ENCODE results near the gene RALGAPA2.

RALGAPA2 gene

DNA sequence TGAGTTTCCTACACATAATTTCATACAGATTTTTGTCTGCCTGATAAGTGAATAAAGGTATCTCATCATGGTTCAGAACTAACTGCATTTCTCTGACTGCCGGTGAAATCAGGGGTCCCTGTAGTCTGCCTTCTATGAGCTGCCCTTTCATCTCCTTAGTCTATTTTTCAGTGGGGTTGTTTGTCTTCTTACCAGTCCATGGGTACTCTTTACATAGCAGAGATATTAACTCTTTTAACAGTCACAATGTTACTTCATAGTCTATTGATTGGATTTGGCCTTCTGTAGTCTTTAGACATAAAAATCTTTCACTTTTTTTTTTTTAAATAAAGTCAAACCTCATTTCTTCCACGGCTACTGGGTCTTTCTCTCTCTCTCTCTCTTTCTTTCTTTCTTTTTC lies 79.8 kb downstream of the RALGAPA2 start:
- DNase-seq (ENCODE audit: low read depth, low spot score), result no peak
- H3K4me1 ChIP-seq (ENCODE audit: control insufficient read depth, insufficient read depth, low read length), result no peaks in the 10 kb centered on the region
- no CpG with 5 or more reads among the region's 2 CpGs for WGBS (ENCODE audit: insufficient coverage, insufficient read length)
- no peak overlapping the region for H3K4me3 ChIP-seq (ENCODE audit: low read length)
- no peaks in the 10 kb centered on the region for H3K36me3 ChIP-seq (ENCODE audit: control insufficient read depth, insufficient read depth, low read length)
- H3K27me3 ChIP-seq (ENCODE audit: control insufficient read depth, insufficient read depth, low read length), result no peaks in the 10 kb centered on the region
- no peak overlapping the region for H3K27ac ChIP-seq (ENCODE audit: low read length)
- no peaks in the 10 kb centered on the region for H3K9me3 ChIP-seq (ENCODE audit: control insufficient read depth, insufficient read depth, low read length)

DNA sequence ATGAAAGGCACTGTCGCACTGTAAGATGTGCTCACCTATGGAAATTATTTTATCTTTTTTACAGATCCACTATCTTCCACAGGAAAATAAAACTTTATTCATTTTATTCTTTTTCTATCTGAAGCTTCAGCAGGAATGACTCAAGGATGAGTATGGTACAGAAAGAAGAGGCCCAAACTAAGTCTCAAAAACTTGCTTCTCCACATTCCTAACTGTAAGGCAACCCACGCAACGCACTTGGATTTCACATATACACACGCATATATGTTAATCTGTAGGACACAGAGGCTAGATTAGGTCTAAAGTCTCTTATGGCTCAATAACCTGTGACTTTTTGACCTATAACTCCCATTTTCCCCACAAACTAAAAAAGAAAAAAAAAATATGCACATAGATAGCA lies 81.9 kb downstream of the RALGAPA2 start:
- no CpG with 5 or more reads among the region's 4 CpGs for WGBS (ENCODE audit: insufficient coverage, insufficient read length)
- Histone ChIP-seq H3K27ac (ENCODE audit: low read length) (no peak overlapping the region), H3K27me3 (ENCODE audit: control insufficient read depth, insufficient read depth, low read length) (no peaks in the 10 kb centered on the region), H3K4me1 (ENCODE audit: control insufficient read depth, insufficient read depth, low read length) (no peaks in the 10 kb centered on the region), H3K36me3 (ENCODE audit: control insufficient read depth, insufficient read depth, low read length) (peaks cover 2% of the 10 kb centered on the region; the same call in 1 of the 2 replicates), H3K4me3 (ENCODE audit: low read length) (no peak overlapping the region), H3K9me3 (ENCODE audit: control insufficient read depth, insufficient read depth, low read length) (no peaks in the 10 kb centered on the region)
- DNase-seq (ENCODE audit: low read depth, low spot score), result no peak

DNA sequence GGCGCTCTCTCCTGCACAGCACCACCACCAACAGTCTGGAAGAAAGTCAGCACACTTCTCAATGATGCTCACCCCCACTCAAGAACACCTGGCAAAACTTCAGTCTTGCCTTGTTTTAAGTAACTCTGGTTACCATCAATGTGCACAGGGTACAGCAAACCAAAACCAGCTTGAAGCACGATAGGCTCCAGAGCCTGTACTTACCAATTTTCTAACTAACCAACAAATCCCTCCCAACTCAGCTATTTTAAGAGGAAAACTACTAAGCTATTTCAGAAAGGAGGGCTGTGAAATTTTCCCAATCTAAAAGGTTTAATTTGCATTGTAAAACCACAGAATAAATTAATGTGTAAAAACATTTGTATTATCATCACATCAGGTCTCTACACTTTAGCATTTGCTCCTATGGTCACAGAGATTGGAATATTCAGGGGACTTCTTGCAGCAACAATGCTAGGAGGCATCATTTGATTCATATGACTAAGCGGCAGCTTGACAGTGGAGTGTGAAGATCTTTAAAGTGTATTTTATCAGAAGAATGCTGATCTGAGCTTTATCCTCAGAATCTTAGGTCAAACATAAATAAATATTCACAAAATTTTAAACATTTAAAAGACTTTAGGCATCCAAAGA lies 82.8 kb downstream of the RALGAPA2 start:
- no peak for DNase-seq (ENCODE audit: low read depth, low spot score)
- no peak overlapping the region for H3K4me3 ChIP-seq (ENCODE audit: low read length)
- no peak overlapping the region for H3K27ac ChIP-seq (ENCODE audit: low read length)
- no peaks in the 10 kb centered on the region for H3K27me3 ChIP-seq (ENCODE audit: control insufficient read depth, insufficient read depth, low read length)
- H3K9me3 ChIP-seq (ENCODE audit: control insufficient read depth, insufficient read depth, low read length), result no peaks in the 10 kb centered on the region
- H3K4me1 ChIP-seq (ENCODE audit: control insufficient read depth, insufficient read depth, low read length), result no peaks in the 10 kb centered on the region
- no CpG with 5 or more reads among the region's 3 CpGs for WGBS (ENCODE audit: insufficient coverage, insufficient read length)
- H3K36me3 ChIP-seq (ENCODE audit: control insufficient read depth, insufficient read depth, low read length), result peaks cover 2% of the 10 kb centered on the region; the same call in 1 of the 2 replicates

DNA sequence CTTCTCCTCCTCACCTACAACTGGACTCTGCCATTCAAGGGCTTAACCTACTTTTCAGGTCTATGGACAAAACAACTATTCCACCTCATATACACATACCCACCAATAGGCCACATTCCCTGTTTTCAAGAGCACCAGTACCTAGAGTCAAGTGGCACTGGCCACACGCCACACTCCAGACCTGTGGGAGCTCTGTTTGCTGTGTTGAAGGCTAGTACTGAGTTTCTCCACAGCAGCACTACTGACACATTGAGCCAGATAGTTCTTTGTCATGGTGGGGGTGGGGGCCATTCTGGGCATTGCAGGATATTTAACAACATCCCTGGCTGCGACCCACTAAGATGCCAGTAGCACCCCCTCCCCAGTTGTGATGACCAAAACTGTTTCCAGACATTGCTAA lies 84.1 kb downstream of the RALGAPA2 start:
- no peaks in the 10 kb centered on the region for H3K9me3 ChIP-seq (ENCODE audit: control insufficient read depth, insufficient read depth, low read length)
- no peak for DNase-seq (ENCODE audit: low read depth, low spot score)
- no peak overlapping the region for H3K27ac ChIP-seq (ENCODE audit: low read length)
- H3K4me3 ChIP-seq (ENCODE audit: low read length), result no peak overlapping the region
- no peaks in the 10 kb centered on the region for H3K27me3 ChIP-seq (ENCODE audit: control insufficient read depth, insufficient read depth, low read length)
- peaks cover 2% of the 10 kb centered on the region; the same call in 1 of the 2 replicates for H3K36me3 ChIP-seq (ENCODE audit: control insufficient read depth, insufficient read depth, low read length)
- no CpG with 5 or more reads among the region's 2 CpGs for WGBS (ENCODE audit: insufficient coverage, insufficient read length)
- no peaks in the 10 kb centered on the region for H3K4me1 ChIP-seq (ENCODE audit: control insufficient read depth, insufficient read depth, low read length)

DNA sequence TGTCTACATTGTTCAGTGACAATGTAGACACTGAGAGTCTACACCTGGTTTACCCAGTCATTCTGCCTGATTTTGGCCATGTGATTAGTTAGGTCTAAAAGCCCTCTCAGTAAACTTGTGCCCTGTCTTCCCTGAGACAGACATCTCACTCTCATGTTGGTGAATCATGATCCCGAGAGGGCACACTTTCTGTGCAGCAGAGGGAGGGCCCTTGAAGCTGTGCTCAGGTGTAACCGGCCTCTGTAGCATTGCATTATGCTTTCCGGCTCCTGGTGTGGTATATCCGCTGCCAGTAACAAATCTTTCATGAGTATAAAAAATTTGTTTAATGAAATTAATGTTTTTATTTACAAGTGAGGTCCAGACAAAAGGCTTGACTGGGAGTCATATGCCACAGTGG lies 85.0 kb downstream of the RALGAPA2 start:
- H3K4me3 ChIP-seq (ENCODE audit: low read length), result no peak overlapping the region
- no peak overlapping the region for H3K27ac ChIP-seq (ENCODE audit: low read length)
- no peak for DNase-seq (ENCODE audit: low read depth, low spot score)
- no peaks in the 10 kb centered on the region for H3K4me1 ChIP-seq (ENCODE audit: control insufficient read depth, insufficient read depth, low read length)
- no peaks in the 10 kb centered on the region for H3K9me3 ChIP-seq (ENCODE audit: control insufficient read depth, insufficient read depth, low read length)
- no CpG with 5 or more reads among the region's 4 CpGs for WGBS (ENCODE audit: insufficient coverage, insufficient read length)
- H3K36me3 ChIP-seq (ENCODE audit: control insufficient read depth, insufficient read depth, low read length), result peaks cover 2% of the 10 kb centered on the region; the same call in 1 of the 2 replicates
- H3K27me3 ChIP-seq (ENCODE audit: control insufficient read depth, insufficient read depth, low read length), result no peaks in the 10 kb centered on the region

DNA sequence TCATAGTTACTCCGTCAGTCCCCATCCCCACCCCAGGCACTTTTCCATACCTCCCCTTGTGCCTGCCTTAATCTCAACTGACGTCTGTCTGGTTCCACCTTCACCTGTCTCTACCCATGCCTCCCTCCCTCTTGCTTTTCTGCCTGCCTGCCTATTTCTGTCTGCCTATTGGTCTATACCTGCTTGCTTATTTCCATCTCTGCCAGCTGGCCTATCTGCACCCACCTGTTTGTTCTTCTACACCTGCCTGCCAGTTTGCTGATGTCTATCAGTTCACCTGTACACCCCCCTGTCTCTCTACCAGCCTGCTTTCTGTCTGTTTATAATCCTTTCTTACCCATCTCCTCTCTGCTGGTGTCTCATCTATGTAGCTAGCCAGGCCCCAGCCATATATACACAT lies 87.5 kb downstream of the RALGAPA2 start:
- no CpG with 5 or more reads among the region's 2 CpGs for WGBS (ENCODE audit: insufficient coverage, insufficient read length)
- no peak for DNase-seq (ENCODE audit: low read depth, low spot score)
- Histone ChIP-seq H3K4me3 (ENCODE audit: low read length) (no peak overlapping the region), H3K36me3 (ENCODE audit: control insufficient read depth, insufficient read depth, low read length) (peaks cover 2% of the 10 kb centered on the region; the same call in 1 of the 2 replicates), H3K27ac (ENCODE audit: low read length) (no peak overlapping the region), H3K9me3 (ENCODE audit: control insufficient read depth, insufficient read depth, low read length) (no peaks in the 10 kb centered on the region), H3K27me3 (ENCODE audit: control insufficient read depth, insufficient read depth, low read length) (no peaks in the 10 kb centered on the region), H3K4me1 (ENCODE audit: control insufficient read depth, insufficient read depth, low read length) (no peaks in the 10 kb centered on the region)

DNA sequence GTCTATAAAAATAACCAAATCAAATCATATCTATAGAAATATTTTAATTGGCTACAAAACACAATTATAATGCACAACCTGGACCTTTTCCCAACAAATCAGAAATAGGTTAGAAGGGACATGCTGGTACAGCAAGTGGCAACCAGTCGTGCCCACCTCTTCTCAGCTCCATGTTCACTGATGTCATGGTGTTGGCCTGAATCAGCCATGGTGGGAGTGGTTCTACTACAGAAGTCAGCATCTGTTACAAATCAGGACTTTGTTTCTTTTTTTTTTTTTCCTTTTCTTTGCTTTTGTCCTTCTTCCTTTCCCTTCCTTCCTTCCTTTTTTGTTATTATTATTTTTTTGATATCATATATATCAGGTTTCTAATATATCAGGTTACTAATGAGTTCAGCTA lies 91.2 kb downstream of the RALGAPA2 start:
- no peaks in the 10 kb centered on the region for H3K27me3 ChIP-seq (ENCODE audit: control insufficient read depth, insufficient read depth, low read length)
- no peak for DNase-seq (ENCODE audit: low read depth, low spot score)
- no peaks in the 10 kb centered on the region for H3K9me3 ChIP-seq (ENCODE audit: control insufficient read depth, insufficient read depth, low read length)
- no CpG with 5 or more reads among the region's 1 CpG for WGBS (ENCODE audit: insufficient coverage, insufficient read length)
- H3K4me3 ChIP-seq (ENCODE audit: low read length), result no peak overlapping the region
- H3K27ac ChIP-seq (ENCODE audit: low read length), result no peak overlapping the region
- no peaks in the 10 kb centered on the region for H3K36me3 ChIP-seq (ENCODE audit: control insufficient read depth, insufficient read depth, low read length)
- no peaks in the 10 kb centered on the region for H3K4me1 ChIP-seq (ENCODE audit: control insufficient read depth, insufficient read depth, low read length)

DNA sequence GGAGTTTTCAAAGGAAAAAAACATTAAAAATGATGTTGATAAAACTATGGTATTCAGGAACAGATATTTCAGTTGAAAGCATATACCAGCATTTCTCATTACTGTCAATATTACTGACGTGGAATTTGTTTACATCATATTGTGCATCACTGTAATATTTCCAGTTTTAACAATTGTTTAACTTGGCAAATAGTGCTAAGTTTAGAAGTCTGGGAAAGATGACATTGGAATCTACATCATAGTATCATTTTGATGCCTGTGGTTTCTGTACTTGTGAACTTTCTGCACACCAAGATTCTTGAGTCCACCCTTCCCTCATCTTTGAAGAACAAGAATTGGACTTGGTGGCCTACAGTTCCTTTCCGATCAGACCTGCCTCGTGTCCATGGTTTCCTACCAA lies 98.1 kb downstream of the RALGAPA2 start:
- Histone ChIP-seq H3K27ac (ENCODE audit: low read length) (no peak overlapping the region), H3K4me1 (ENCODE audit: control insufficient read depth, insufficient read depth, low read length) (no peaks in the 10 kb centered on the region), H3K9me3 (ENCODE audit: control insufficient read depth, insufficient read depth, low read length) (no peaks in the 10 kb centered on the region), H3K36me3 (ENCODE audit: control insufficient read depth, insufficient read depth, low read length) (no peaks in the 10 kb centered on the region), H3K27me3 (ENCODE audit: control insufficient read depth, insufficient read depth, low read length) (no peaks in the 10 kb centered on the region), H3K4me3 (ENCODE audit: low read length) (no peak overlapping the region)
- no CpG with 5 or more reads among the region's 3 CpGs for WGBS (ENCODE audit: insufficient coverage, insufficient read length)
- DNase-seq (ENCODE audit: low read depth, low spot score), result no peak

DNA sequence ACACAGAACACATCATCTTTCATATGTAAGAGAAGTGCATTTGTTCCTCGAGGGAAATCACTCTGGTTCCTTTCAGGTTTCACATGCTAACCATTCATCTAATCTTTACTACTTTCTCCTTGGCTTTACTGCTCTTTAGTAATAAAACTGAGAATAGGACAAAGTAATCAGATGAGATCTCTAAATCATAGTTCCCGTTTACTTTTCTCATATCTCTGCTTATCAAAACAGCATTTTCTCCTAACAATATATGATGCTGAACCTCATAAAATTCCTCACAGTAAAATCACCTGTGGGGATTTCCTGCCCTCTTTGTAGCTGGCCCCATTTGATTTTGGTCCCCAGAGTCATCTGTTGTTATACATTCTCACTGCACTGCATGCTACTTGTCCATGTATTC lies 100.2 kb downstream of the RALGAPA2 start:
- H3K27me3 ChIP-seq (ENCODE audit: control insufficient read depth, insufficient read depth, low read length), result no peaks in the 10 kb centered on the region
- WGBS (ENCODE audit: insufficient coverage, insufficient read length), result no CpG with 5 or more reads among the region's 2 CpGs
- no peak overlapping the region for H3K27ac ChIP-seq (ENCODE audit: low read length)
- H3K4me1 ChIP-seq (ENCODE audit: control insufficient read depth, insufficient read depth, low read length), result no peaks in the 10 kb centered on the region
- no peaks in the 10 kb centered on the region for H3K9me3 ChIP-seq (ENCODE audit: control insufficient read depth, insufficient read depth, low read length)
- no peak for DNase-seq (ENCODE audit: low read depth, low spot score)
- no peak overlapping the region for H3K4me3 ChIP-seq (ENCODE audit: low read length)
- H3K36me3 ChIP-seq (ENCODE audit: control insufficient read depth, insufficient read depth, low read length), result no peaks in the 10 kb centered on the region

DNA sequence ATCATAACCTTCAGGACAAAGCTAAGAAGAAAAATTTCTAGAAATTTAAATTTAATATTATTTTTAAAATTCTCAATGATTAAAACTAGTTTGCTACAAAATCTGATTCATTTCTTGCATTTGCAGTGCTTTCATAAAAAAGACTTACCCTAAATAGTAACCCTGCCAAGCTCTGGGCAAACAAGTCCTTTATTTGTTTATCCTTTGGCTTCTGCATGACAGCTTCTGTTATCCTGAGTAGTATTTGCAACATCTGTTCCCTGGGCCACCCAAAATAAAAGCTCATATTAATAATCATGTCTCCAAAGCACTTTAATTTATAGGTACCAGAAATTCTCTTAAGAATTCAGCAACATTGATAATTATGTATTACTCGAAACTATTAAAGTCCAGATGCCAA lies 101.3 kb downstream of the RALGAPA2 start:
- Histone ChIP-seq H3K27ac (ENCODE audit: low read length) (no peak overlapping the region), H3K36me3 (ENCODE audit: control insufficient read depth, insufficient read depth, low read length) (no peaks in the 10 kb centered on the region), H3K27me3 (ENCODE audit: control insufficient read depth, insufficient read depth, low read length) (no peaks in the 10 kb centered on the region), H3K4me1 (ENCODE audit: control insufficient read depth, insufficient read depth, low read length) (no peaks in the 10 kb centered on the region), H3K9me3 (ENCODE audit: control insufficient read depth, insufficient read depth, low read length) (no peaks in the 10 kb centered on the region), H3K4me3 (ENCODE audit: low read length) (no peak overlapping the region)
- no peak for DNase-seq (ENCODE audit: low read depth, low spot score)
- WGBS (ENCODE audit: insufficient coverage, insufficient read length), result no CpG with 5 or more reads among the region's 1 CpG

DNA sequence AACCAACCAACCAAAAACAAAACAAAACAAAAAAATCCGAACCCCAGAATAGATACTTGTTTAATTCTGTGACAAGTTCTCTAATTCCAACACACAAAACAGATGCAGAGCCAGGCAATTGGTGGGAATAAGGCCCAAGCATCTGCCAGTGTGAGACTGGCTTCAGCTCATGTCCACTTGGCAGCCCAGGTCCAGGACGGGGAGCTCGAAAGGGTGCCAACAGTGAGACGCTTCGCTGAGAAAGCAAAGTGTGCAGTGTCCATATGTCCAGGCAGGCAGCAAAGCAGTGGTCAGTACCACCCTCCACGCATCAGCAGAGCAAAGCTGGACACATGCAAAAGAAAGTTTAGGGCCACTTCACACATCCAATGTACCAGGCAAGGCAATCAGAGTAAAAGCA lies 102.9 kb downstream of the RALGAPA2 start:
- no peak overlapping the region for H3K27ac ChIP-seq (ENCODE audit: low read length)
- WGBS (ENCODE audit: insufficient coverage, insufficient read length), result no CpG with 5 or more reads among the region's 6 CpGs
- no peak overlapping the region for H3K4me3 ChIP-seq (ENCODE audit: low read length)
- DNase-seq (ENCODE audit: low read depth, low spot score), result no peak
- no peaks in the 10 kb centered on the region for H3K27me3 ChIP-seq (ENCODE audit: control insufficient read depth, insufficient read depth, low read length)
- H3K4me1 ChIP-seq (ENCODE audit: control insufficient read depth, insufficient read depth, low read length), result no peaks in the 10 kb centered on the region
- no peaks in the 10 kb centered on the region for H3K36me3 ChIP-seq (ENCODE audit: control insufficient read depth, insufficient read depth, low read length)
- no peaks in the 10 kb centered on the region for H3K9me3 ChIP-seq (ENCODE audit: control insufficient read depth, insufficient read depth, low read length)
